HG02571 (cell line): ENCODE data around the gene COL9A3.
"Not testable (repeated sequence)": the region's sequence is repeated elsewhere in the genome, so short reads cannot be mapped to it uniquely, and the experiment has no call there.

Experiments
- ATAC-seq: cut with Tn5 transposase; IDR thresholded peaks from one replicate; pipeline ENCODE4 v1.9.1; 2021; ENCODE audit warnings: mild to moderate bottlenecking, moderate library complexity; ENCODE audit not compliant: unreplicated experiment

The COL9A3 gene

DNA sequence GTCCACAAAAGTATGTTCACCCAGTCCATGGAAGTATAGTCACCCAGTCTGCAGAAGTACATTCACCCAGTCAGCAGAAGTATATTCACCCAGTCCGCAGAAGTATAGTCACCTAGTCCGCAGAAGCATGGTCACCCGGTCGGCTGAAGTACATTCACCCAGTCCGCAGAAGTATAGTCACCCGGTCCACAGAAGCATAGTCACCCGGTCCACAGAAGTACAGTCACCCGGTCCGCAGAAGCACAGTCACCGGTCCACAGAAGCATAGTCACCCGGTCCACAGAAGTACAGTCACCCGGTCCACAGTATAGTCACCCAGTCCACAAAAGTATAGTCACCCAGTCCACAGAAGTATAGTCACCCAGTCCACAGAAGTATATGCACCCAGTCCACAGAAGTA, 36.0 kb downstream of the COL9A3 start:
- ATAC-seq, result no peak

DNA sequence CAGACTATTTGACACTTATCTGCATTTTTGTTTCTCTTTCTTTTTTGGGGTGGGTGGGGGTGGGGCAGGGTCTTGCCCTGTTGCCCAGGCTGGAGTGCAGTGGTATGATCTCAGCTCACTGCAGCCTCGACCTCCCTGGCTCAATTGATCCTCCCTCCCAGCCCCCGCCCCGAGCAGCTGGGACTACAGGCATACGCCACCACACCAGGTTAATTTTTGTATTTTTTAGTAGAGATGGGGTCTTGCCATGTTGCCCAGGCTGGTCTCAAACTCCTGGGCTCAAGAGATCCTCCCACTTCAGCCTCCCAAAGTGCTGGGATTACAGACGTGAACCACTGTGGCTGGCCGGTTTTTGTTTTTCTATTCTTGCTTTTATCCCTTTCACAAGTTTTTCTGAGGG, 36.5 kb downstream of the COL9A3 start:
- ATAC-seq, result not testable (repeated sequence)

DNA sequence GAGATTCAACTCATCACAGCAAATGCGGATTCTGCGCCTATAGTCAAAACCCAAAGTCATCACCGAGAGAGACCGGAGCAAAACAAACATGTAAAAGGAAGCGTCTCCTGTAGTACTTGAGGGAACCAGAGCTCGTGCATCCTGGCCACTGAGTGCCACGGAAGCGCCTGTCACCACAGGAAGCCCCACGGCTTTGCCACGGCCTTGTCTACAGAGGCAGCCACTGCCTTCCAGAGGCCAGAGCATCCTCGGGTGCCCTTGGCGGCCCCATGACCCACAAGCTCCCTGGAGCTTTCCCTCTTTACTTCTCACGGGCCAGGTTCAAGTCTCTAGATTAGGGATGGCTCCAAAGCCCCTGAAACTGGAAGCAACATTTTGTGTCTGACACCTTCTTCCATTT, 37.3 kb downstream of the COL9A3 start:
- no peak for ATAC-seq

DNA sequence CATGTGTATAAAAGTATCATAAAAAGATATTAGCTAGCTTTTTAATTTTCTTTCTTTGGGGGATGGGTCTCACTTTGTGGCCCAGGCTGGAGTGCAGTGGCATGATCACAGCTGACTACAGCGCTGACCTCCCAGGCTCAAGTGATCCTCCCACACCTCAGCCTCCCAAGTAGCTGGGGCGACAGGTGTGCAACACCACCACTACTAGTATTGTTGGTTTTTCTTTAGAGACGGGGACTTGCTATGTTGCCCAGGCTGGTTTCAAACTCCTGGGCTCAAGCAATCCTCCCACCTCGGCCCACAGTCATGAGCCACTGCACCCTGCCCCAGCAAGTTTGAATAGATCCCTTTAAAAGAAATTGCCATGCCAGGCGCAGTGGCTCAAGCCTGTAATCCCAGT, 38.3 kb downstream of the COL9A3 start:
- ATAC-seq, result no peak

DNA sequence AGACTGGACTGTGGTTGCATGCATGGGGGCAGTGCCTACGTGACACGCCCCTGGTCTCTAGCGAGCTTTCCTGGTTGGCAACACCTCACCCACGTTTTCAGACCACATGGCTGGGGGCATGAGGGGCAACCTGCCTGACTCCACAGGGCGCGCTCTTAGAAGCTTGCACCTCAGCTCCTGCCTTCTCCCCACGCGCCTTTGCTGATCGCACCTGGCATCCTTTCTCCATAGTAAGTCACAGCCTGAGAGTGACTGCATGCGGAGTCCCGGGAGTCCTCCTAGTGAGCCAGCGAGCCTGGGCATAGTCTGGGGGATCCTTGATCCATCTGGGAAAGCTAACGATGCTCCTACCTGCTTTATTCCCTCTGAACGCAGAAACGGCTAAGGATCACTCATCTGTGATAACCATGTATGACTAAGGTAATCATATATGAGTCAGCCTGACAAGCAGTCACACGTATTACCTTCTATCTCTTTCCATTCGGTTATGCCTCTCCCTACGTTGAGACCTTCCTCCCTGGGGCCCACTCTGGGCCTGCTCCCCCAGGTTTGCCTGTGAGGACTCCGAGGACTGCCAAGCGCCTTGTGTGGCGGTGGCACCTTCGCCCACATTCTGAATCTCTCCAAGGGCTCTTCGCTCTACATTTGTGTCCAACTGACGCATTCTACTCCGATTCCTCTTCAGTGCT, 40.2 kb downstream of the COL9A3 start:
- ATAC-seq, result no peak

DNA sequence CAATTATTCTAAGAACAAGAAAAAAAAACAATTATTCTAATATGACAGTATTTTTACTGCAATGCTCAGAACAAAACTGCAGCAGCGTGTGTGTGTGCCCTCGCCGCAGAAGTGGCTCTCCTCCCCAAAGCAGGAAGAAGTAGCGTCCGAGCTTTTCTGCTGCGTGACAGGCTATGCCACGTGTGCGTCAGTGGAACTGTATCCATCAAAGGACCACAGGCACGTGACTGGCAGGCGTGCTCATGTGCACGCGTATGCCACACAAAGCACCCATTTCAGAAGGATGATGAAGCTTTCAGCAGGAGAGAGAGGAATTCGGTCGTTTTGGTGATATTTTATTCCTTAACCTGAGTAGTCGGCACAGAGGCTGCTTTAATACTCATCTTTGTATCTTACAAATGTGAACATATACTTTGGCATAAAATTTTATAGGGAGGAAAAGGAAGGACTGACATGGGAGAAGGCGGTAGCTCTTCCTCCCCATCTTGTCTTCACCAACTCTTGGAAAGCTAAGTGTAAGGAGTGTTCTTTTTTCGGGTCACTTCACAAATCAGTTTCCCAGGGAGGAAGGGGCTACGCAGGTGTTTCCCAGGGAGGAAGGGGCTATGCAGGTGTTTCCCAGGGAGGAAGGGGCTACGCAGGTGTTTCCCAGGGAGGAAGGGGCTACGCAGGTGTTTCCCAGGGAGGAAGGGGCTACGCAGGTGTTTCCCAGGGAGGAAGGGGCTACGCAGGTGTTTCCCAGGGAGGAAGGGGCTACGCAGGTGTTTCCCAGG, 41.4 kb downstream of the COL9A3 start:
- no peak for ATAC-seq

DNA sequence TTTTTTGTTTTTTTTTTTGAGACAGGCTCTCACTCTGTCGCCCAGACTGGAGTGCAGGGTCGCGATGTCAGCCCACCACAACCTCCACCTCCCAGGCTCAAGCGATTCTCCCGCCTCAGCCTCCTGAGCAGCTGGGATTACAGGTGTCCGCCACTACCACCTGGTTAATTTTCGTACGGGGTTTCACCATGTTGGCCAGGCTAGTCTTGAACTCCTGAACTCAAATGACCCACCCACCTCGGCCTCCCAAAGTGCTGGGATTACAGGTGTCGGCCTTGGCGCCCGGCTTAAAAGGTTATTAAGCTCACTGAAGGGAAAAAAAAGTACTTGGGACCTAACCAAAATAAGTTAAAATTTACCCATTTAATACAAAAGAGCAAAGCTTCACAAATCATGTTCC, 42.9 kb downstream of the COL9A3 start:
- ATAC-seq, result no peak

DNA sequence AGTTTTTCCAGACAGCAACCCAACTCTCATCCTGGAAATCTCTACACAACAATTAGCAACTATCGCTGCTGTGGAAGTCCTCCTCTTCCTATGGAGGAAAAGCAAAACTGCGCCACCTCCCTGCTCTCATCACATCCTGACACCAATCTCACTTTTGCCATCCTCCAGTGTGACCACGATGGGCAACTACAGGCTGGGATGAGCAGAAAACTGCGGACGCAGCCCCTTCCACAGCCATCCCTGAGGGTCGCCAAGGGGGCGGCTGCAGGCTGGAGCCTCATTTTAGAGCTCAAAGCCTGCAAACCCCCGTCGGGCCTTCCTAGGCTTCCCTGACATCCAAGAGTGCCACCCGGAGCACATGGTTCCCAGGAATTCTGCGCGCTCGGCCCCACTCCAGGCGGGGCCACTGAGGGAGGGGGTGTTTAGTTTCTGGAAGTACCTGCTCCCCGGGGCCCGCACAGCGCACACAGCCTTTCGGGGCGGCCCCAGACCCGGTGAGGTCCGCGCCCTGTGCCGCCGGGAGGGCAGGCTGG, 43.6 kb downstream of the COL9A3 start:
- ATAC-seq, result no peak

DNA sequence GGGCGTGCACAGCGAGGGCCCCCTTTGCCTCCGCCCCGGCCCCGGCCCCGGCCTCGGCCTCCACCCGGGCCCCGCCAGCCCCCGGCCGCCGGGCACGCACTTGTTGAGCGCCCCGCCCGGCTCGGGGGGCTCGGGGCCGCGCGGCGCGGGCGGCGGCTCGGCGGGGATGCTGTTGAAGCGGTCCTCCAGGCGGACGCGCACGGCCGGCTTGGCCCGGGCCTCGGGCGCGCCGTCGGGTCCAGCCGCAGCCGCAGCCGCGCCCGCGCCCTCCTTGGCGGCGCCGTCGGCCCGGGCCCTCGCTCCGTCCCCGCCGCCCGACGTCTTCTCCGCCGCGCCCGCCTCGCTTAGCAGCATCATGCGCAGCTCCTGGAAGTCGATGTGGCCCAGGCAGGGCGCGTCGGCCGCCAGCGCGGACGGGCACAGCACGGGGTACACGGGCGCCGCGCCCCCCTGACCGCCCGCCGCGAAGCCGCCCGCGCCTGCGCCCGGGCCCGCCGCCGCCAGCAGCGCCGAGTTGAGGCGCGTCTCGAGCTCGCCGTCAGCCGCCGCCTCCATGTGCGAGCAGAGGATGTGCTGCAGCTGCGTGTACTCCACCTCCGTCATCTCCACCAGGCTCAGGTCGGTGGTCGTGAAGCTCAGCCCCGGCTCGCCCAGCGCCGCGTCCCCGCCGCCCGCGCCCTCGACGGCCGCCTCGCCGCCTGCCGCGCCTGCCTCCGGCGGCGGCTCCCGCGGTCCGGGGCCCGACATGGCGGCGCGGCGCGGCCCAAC, 44.3 kb downstream of the COL9A3 start:
- ATAC-seq, result peak; percentile 21

DNA sequence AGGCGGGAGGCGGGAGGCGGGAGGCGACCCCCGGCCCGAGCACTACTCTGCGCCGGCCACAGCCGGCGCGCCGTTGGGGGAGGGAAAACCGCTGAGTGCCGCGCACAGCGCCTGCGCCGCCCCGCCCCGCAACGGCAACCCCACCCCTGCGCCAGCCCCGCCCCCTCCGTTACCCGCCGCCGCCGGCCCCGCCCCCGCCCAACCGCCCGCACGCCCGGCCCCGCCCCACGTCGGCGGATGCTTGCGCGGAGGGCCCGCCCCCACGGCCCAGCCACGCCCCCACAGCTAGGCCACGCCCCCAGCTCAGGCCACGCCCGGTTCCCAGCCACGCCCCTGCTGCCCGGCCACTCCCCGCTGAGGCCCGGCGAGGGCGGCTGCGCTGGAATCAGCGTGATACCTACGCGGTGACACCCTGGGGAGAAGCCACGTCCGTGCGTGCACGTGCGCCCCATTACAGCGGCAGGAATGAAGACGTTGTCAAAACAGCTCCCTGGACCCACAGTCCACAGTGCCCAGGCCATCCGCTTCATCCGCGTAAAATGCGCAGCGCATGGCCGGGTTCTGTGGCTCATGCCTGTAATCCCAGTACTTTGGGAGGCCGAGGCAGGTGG, 45.0 kb downstream of the COL9A3 start, which contains the start of gene TCFL5:
Gene TCFL5 (minus strand): TSS at position 97 of the 611 bp plus-strand sequence. CDS start 152 bp downstream, outside the sequence.
- peak; percentile 63 for ATAC-seq

DNA sequence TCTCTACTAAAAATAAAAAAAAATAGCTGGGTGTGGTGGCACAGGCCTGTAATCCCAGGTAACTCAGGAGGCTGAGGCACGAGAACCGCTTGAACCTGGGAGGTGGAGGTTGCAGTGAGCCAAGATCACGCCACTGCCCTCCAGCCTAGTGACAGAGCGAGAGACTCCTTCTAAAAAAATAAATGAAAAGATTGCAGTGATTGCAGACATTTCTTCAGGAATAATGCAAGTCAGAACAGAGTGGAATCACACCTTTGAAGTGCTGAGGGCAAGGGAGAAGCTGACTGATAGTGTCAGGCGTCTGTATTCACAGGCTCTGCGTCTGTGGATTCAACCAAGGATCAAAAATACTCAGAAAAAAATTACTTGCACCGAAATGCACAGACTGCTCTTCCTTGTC, 47.4 kb downstream of the COL9A3 start:
- ATAC-seq, result no peak

DNA sequence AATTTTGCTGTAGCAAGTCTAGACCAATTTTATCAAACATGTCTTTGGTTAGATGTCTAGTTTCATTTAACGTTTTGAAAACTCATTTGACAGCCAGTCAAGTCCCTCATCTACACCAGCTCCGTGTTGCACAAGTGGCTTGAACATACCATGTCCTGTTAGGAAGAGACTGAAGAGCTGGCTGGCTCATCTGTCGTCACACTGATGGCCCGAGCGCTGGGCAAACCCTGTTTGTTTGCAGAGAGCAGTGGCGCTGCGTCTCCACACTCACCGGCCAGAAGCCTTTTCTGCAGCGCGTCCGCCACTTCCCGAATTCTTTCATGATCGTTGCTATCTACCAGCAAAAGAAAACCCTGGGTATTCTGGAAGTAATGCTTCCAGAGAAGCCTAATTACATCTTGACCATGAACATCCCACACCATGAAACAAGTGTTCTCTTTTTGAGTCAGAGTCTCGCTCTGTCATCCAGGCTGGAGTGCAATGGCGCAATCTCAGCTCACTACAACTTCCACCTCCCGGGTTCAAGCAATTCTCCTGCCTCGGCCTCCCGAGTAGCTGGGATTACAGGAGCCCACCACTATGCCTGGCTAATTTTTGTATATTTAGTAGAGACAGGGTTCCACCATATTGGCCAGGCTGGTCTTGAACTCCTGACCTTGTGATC, 55.5 kb downstream of the COL9A3 start:
- no peak for ATAC-seq

DNA sequence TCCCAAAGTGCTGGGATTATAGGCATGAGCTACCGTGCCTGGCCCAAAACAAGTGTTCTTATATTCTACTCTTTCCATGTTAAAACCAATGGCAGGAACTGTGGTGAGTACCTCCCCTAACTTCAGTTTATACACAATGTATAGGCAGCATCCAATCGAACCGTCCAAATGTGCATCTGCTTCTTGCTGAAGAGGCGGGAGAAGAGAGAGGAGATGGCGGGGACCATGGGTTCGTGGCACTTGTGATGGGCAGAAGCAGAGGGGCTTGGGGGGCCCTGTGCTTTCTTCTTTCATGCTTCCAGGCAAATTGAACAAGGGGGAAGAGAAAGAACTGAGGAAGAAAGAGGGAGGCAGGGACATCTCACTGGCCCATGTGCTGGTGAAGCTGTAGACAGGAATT, 56.0 kb downstream of the COL9A3 start:
- ATAC-seq, result no peak

DNA sequence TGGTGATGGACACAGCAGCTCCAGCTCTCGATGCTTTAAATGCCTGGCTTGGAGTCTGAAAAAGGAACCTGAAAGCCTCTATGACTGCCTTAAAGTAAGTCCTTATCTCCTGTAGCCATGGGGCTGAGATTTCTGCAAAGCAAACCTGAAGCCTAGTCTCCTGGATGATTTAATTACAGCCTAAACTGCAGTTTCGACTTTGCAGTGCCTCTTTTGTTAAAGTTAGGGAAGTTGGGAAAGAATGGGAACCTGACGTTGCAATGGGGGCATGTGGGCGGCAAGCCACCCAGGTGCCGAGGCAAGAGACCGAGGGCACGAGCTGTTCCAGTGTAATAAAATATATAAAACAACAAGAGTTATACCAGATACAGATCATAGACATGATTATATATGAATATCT, 56.4 kb downstream of the COL9A3 start:
- ATAC-seq, result no peak

DNA sequence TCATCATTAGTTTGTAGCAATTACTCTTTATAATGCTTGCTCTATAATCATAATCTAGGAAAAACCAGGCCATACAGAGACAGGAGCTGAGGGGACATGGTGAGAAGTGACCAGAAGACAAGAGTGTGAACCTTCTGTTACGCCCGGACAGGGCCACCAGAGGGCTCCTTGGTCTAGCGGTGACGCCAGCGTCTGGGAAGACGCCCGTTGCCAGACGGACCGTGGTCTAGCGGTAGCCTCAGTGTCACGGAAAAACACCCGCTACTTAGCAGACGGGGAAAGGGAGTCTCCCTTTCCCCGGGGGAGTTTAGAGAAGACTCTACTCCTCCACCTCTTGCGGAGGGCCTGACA, 56.8 kb downstream of the COL9A3 start:
- not testable (repeated sequence) for ATAC-seq

DNA sequence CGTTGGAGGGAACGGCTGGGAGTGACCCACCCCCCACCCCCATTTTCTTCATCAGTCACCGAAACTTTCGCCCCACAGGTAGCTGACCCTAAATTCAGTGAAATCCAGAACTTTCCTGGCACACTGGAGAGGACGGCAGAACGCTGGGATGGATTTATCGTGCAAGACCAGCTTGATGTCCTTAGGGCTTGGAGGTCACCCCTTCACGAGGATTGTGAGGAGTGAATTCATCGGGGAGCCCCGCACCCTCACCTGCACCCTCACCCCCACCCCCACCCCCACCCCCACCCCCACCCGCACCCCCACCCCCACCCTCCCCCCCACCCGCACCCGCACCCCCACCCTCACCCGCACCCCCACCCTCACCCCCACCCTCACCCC, 58.1 kb downstream of the COL9A3 start:
- ATAC-seq, result no peak

DNA sequence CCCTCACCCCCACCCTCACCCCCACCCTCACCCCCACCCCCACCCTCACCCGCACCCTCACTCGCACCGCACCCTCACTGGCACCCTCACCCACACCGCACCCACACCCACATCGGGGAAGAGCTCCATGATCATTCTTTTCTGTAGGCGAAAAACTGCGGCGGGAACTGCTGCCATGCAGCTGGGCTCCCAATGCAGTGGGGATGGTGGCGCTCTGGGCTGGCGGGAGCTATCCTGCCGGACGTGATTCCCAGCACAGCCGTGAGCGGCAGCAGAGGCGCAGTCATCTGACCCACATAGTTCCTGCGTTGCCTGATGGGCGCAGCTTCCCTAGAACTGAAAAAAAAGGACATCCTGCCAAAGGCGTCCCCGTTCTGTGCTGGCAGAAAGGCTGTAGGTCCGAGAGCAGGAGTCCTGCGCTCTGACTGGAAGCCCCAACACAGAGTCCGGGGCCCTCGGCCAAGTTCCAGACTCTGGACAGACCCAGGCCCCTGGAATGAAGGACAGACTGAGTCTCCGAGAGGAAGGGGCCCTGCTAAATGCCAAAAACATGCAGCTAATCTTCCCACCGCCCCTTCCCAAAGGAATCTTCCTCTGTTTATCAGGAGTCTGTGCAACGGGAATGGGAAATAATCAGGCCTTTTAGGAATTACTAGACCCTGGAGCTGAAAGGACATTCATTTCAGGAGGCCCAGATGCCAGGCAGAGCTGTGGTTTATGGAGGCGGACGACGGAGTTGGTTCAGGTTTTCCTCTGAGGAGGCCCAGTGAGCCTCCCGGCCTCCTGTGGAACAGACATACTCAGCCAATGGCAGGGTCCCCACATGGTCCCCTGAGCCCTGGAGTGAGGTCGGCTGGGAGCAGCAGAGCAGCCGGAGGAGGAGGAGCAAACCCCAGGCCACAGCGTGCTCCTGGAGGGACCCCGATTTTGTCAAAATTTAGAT, 58.8 kb downstream of the COL9A3 start:
- no peak for ATAC-seq

DNA sequence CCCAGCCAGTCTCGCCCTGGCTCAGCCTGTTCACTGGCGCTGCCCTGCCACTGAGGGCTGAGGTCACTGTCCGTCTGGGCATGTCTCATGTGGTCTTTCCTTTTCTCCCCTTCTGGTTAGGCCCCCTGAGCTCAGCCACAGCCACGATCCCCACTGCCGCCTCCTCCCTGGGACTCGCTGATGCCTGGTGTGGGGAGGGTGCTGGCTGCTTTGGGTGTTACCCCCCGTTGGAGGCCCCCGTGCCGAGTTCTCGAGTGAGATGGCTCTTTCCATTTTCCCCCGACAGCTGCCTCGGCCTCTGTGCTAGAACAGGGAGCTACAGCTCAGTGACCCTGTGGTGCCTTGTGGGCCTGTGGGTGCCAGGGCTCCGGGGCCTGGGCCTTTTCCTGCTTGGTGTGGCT, 59.7 kb downstream of the COL9A3 start:
- no peak for ATAC-seq
